GM19099 (cell line): ENCODE measurements around the gene MTHFD1.
A peak's percentile ranks its signal among the peaks of the same experiment; 100 is the strongest.

ENCODE experiments used
- POLR2A ChIP-seq: IDR thresholded peaks from 3 replicates; pipeline ENCODE4 v1.6.1; 2011; ENCODE audit warnings: low read depth; ENCODE audit not compliant: insufficient read length; ENCODE audit errors: extremely low read depth

The MTHFD1 gene

GRCh38 chr14:64500088-64500487 is 111.9 kb downstream of the MTHFD1 start:
- TF ChIP-seq POLR2A, result no peak

GRCh38 chr14:64501411-64502171 is 113.4 kb downstream of the MTHFD1 start:
- no peak for TF ChIP-seq POLR2A

- TF ChIP-seq POLR2A, result no peak
These were observed 114.3 kb downstream of the MTHFD1 start for GRCh38 chr14:64502456-64502855.

- TF ChIP-seq POLR2A, result no peak
These were observed 114.8 kb downstream of the MTHFD1 start for GRCh38 chr14:64502887-64503433.

- peak; percentile 74 for TF ChIP-seq POLR2A
These were observed 115.5 kb downstream of the MTHFD1 start, which contains the start of gene ZBTB25 for GRCh38 chr14:64503434-64504309. TSS of gene ZBTB25 (minus strand) at chr14:64503838. CDS start at chr14:64490533, 13,305 bp downstream.

- TF ChIP-seq POLR2A, result peak; percentile 82
These were observed 116.2 kb downstream of the MTHFD1 start, which contains the start of gene ZBTB1 for GRCh38 chr14:64504310-64504896. TSS of gene ZBTB1 (plus strand) at chr14:64504770. CDS start at chr14:64521505, 16,735 bp downstream.

GRCh38 chr14:64504897-64505794 is 117.0 kb downstream of the MTHFD1 start:
- peak; percentile 49 for TF ChIP-seq POLR2A

- no peak for TF ChIP-seq POLR2A
These were observed 118.6 kb downstream of the MTHFD1 start for GRCh38 chr14:64506721-64507120.

GRCh38 chr14:64507376-64508156 is 119.4 kb downstream of the MTHFD1 start:
- no peak for TF ChIP-seq POLR2A

- no peak for TF ChIP-seq POLR2A
These were observed 120.1 kb downstream of the MTHFD1 start for GRCh38 chr14:64508215-64508776.

- TF ChIP-seq POLR2A, result no peak
These were observed 120.9 kb downstream of the MTHFD1 start for GRCh38 chr14:64509036-64509435.
